Stomach smooth muscle (tissue), 2 donors: Measurements from ENCODE around the gene CHAD.
A peak's percentile ranks its signal among the peaks of the same experiment; 100 is the strongest.

Source experiments
- H3K27ac ChIP-seq: one replicate; pipeline ENCODE4 v1.7.0; 2013; ENCODE audit warnings: mild to moderate bottlenecking, low read length, inconsistent platforms
- H3K27me3 ChIP-seq, 2 donors: one replicate each; pipeline ENCODE4 v1.7.0; 2013; ENCODE audit warnings: low read length in 2 of 2; ENCODE audit not compliant: insufficient read depth in 2 of 2, control insufficient read depth in 1 of 2
- H3K36me3 ChIP-seq, 2 donors: one replicate each; pipeline ENCODE4 v1.7.0; 2013; ENCODE audit warnings: low read length in 2 of 2; ENCODE audit not compliant: control insufficient read depth in 2 of 2, insufficient read depth in 2 of 2
- H3K4me1 ChIP-seq: one replicate; pipeline ENCODE4 v1.7.0; 2013; ENCODE audit warnings: low read length; ENCODE audit not compliant: control insufficient read depth, insufficient read depth
- H3K4me3 ChIP-seq, 2 donors: one replicate each; pipeline ENCODE4 v1.7.0; 2013; ENCODE audit warnings: low read length in 2 of 2
- H3K9ac ChIP-seq, 2 donors: one replicate each; pipeline ENCODE4 v1.7.0; 2013; ENCODE audit warnings: low read length in 2 of 2, mild to moderate bottlenecking in 1 of 2
- H3K9me3 ChIP-seq, 2 donors: one replicate each; pipeline ENCODE4 v1.7.0; 2013; ENCODE audit warnings: low read length in 2 of 2; ENCODE audit not compliant: control insufficient read depth in 2 of 2
- donor health status: healthy.
- donor health status: Pancreatic carcinoma.

The CHAD gene

GRCh38 chr17:50492214-50492613, 23.5 kb upstream of the CHAD start:
- Histone ChIP-seq H3K4me1 (no peaks in the 10 kb centered on the region), H3K9ac (no peak overlapping the region), H3K27me3 (no peaks in the 10 kb centered on the region), H3K4me3 (no peak overlapping the region), H3K36me3 (peaks cover 4% of the 10 kb centered on the region in 2 donors), H3K27ac (no peak overlapping the region), H3K9me3 (no peaks in the 10 kb centered on the region)

DNA sequence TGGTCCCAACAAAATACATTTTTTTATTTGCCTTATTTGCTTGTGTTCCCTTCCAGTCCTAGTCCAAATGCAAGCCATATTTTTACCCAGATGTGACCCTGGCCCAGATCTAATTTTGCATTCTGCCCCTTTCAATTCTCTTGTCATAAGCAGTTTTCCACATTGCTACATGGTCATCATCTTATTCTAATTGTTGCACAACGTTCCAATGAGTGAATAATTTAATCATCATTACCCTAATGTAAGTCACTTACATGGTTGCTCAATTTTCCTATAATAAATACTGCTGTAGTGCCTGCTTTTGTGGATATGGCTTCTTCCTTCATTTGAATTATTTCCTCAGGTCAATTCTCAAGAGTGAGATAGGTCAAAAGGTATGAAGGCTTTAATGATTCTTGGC, 22.8 kb upstream of the CHAD start:
- no peaks in the 10 kb centered on the region for H3K27me3 ChIP-seq
- no peaks in the 10 kb centered on the region for H3K4me1 ChIP-seq
- H3K4me3 ChIP-seq: no peak overlapping the region
- peaks cover 5% of the 10 kb centered on the region in 2 donors for H3K36me3 ChIP-seq
- no peak overlapping the region for H3K9ac ChIP-seq
- H3K9me3 ChIP-seq: no peaks in the 10 kb centered on the region
- no peak overlapping the region for H3K27ac ChIP-seq

DNA sequence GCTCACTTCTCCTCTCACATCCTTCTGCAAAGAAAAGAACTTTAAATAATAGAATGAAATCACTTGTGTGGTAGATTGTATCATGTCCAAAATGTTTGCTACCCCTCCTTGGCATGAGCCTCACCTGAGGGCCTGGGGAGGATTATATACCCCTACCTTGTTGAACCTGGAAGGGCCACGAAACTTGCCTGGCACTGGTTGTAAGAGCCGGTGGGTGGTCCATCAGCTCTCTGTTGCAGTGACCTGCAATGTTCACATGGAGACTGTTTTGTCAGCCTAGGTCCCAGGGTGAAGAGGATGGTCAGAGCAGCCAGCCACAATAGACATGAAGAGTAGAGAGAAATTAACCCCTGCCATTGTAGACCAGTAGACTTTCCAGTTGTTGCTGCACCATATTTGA, 20.2 kb upstream of the CHAD start:
- no peak overlapping the region for H3K27ac ChIP-seq
- no peak overlapping the region for H3K9ac ChIP-seq
- H3K36me3 ChIP-seq: peaks cover 22 to 23% of the 10 kb centered on the region in 2 donors
- no peaks in the 10 kb centered on the region for H3K27me3 ChIP-seq
- H3K4me1 ChIP-seq: no peaks in the 10 kb centered on the region
- H3K9me3 ChIP-seq: no peaks in the 10 kb centered on the region
- H3K4me3 ChIP-seq: no peak overlapping the region

DNA sequence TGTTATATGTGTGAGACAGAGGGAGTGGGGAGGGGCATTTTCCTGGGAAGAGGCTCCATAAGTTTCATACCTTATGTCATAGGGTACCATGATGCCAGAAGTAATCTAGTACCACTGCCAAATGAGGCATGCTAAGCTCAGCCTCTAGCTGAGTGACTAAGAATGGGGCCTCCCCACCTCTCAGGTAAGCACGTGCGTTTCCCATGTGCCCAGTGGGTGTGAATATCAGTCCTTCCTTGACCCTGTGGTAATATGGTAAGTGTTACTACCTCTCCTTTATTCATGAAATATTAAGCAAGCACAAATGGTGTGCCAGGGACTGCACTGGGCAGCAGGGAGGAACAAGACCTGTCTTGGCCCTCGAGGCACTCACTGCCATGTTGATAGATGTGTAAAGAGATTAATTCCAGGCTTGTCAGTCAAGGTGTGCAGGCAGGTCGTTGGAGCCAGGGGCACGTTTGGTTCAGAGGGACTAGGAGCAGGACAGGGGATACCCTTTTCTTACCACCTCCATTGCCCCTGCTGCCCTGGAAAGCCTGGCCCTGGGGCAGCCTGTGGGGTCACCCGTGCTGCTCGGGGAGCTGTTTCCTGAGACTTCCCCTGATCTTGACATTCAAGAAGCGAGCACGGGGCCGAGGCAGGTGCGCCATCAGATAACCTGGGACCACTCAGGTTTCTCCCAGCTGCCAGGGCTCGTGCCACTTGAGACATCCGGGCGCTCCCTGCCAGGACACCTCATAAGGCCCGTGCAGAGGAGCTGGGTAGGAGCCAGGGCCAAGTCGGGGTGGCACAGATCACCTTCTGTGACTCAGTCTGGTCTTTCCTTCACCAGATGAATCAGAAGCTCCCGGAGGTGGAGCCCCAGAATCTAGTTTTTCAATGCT, 18.8 kb upstream of the CHAD start:
- Histone ChIP-seq H3K4me3 (no peak overlapping the region), H3K27me3 (no peaks in the 10 kb centered on the region), H3K9me3 (no peaks in the 10 kb centered on the region), H3K4me1 (peaks cover 11% of the 10 kb centered on the region), H3K27ac (no peak overlapping the region), H3K9ac (no peak overlapping the region), H3K36me3 (peaks cover 28 to 30% of the 10 kb centered on the region in 2 donors)

DNA sequence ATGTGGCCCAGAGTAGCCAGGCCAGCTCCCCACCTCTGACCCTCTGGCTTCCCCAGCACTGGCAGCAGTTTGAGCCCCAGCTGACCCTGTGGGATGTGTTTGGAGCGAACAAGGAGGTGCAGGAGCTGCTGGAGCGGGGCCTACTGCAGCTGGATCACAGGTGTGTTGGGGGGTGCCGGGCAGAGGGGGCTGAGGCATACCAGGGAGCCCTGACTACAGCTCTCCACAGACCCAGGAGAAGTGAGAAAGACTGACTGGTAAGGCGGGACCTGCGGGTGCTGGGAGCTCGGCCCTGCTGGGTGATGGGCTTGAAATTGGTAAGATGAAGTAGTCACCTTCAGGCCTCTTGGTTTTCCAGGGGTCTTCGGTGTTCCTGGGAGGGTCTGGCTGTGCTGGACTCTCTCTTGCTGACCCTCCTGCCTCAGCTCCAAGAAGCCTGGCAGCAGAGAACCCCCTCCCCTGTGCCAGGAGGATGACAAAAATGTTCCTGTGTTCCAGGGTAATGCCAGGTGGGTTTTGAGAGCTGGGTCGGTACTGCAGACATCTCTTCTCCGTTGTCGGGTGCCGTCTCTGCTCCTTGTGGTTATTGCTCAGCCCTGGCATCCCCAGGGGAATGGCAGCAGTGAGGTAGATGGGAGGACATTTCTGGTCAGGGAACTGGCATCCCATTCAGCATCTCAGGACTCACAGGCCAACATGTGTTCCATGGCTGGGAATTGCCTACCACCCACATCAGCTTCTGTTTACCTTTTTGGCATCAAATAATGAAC, 15.9 kb upstream of the CHAD start:
- H3K4me3 ChIP-seq: no peak overlapping the region
- no peaks in the 10 kb centered on the region for H3K9me3 ChIP-seq
- no peaks in the 10 kb centered on the region for H3K27me3 ChIP-seq
- peaks cover 28 to 40% of the 10 kb centered on the region in 2 donors for H3K36me3 ChIP-seq
- H3K9ac ChIP-seq: no peak overlapping the region
- peaks cover 22% of the 10 kb centered on the region for H3K4me1 ChIP-seq
- no peak overlapping the region for H3K27ac ChIP-seq

GRCh38 chr17:50483266-50483665, 14.6 kb upstream of the CHAD start:
- Histone ChIP-seq H3K27me3 (no peaks in the 10 kb centered on the region), H3K4me3 (no peak overlapping the region), H3K36me3 (peaks cover 28 to 40% of the 10 kb centered on the region in 2 donors), H3K9me3 (no peaks in the 10 kb centered on the region), H3K27ac (no peak overlapping the region), H3K9ac (peak overlapping the region in 1 of 2 donors; percentile 44), H3K4me1 (peaks cover 27% of the 10 kb centered on the region)

GRCh38 chr17:50482516-50482915, 13.8 kb upstream of the CHAD start:
- peak overlapping the region in 1 of 2 donors; percentile 44 for H3K9ac ChIP-seq
- H3K4me1 ChIP-seq: peaks cover 30% of the 10 kb centered on the region
- peaks cover 27 to 36% of the 10 kb centered on the region in 2 donors for H3K36me3 ChIP-seq
- H3K27ac ChIP-seq: peak overlapping the region; percentile 64
- H3K9me3 ChIP-seq: no peaks in the 10 kb centered on the region
- peak overlapping the region in 1 of 2 donors; percentile 28 for H3K4me3 ChIP-seq
- H3K27me3 ChIP-seq: no peaks in the 10 kb centered on the region

DNA sequence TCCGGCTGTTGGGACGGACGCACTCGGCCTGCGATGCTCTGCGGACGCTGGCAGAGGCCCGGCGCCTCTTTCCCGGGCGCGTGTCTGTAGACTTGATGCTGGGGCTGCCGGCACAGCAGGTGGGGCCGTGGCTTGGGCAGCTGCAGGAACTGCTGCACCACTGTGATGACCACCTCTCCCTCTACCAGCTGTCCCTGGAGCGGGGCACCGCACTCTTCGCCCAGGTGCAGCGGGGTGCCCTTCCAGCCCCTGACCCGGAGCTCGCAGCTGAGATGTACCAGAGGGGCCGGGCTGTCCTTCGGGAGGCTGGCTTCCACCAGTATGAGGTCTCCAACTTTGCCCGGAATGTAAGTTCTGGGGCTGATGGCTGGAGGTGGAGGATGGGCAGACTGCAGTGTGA, 13.4 kb upstream of the CHAD start:
- peak overlapping the region in 1 of 2 donors; percentile 44 for H3K9ac ChIP-seq
- no peaks in the 10 kb centered on the region for H3K9me3 ChIP-seq
- no peaks in the 10 kb centered on the region for H3K27me3 ChIP-seq
- peaks cover 30% of the 10 kb centered on the region for H3K4me1 ChIP-seq
- peaks cover 23 to 36% of the 10 kb centered on the region in 2 donors for H3K36me3 ChIP-seq
- H3K27ac ChIP-seq: peak overlapping the region; percentile 64
- no peak overlapping the region for H3K4me3 ChIP-seq

DNA sequence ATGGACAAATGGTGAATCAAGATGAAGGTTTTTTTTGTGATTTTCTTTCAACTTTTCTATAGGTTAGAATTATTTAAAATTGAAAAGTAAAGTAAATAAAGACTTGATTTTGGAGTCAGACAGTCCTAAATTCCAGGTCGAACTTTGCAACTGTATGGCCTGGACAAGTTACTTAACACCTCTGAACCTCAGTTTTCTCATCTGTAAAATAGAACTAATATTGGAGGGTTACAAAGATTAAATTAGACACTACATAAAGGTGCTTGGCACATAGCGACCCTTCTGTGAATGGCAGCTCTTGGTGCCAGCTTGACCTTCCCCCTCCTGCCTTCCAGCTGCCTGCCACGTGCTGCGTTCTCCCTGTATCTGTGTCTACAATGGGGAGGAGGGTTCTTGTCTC, 13.0 kb upstream of the CHAD start:
- Histone ChIP-seq H3K4me1 (peaks cover 30% of the 10 kb centered on the region), H3K9me3 (no peaks in the 10 kb centered on the region), H3K27me3 (peaks cover 1 to 3% of the 10 kb centered on the region in 2 donors), H3K9ac (no peak overlapping the region), H3K27ac (no peak overlapping the region), H3K4me3 (no peak overlapping the region), H3K36me3 (peaks cover 22 to 34% of the 10 kb centered on the region in 2 donors)

DNA sequence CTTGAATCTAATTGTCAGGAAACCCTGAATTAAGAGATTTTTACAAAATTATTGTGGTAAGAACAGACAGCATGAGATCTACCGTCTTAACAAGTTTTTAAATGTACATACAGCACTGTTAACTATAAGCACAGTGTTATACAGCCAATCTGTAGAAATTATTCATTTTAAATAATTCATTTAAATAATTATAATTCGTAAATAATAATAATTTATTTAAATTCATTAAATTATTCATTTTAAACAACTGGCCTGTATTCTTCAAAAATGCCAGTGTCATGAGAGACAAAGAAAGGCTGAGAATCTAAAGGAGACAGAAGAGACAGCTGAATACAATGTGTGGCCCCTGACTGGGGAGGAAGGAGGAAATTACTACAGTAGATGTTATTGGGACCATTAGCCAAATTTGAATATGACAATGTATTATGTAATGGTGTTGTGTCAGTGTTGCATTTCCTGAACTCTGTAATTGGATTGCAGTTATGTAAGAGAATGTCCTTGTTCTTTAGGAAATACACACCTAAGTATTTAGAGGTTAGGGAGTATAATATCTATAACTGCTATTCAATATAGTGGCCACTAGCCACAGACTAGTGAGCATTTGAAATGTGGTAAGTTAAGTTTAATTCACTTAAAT, 12.3 kb upstream of the CHAD start:
- peaks cover 22 to 34% of the 10 kb centered on the region in 2 donors for H3K36me3 ChIP-seq
- H3K27me3 ChIP-seq: peaks cover 4 to 5% of the 10 kb centered on the region in 2 donors
- no peak overlapping the region for H3K27ac ChIP-seq
- peaks cover 30% of the 10 kb centered on the region for H3K4me1 ChIP-seq
- H3K9ac ChIP-seq: no peak overlapping the region
- H3K4me3 ChIP-seq: no peak overlapping the region
- no peaks in the 10 kb centered on the region for H3K9me3 ChIP-seq
